HG03571 (cell line): Measurements from ENCODE around the gene MED13L.

Experiments used
- ATAC-seq: cut with Tn5 transposase; IDR thresholded peaks from one replicate; pipeline ENCODE4 v1.9.1; 2021; ENCODE audit not compliant: unreplicated experiment

MED13L gene

GRCh38 chr12:116216022-116216756, 61.3 kb downstream of the MED13L start:
- ATAC-seq, result no peak

- ATAC-seq, result no peak
These were observed 62.5 kb downstream of the MED13L start for GRCh38 chr12:116215023-116215422.

GRCh38 chr12:116213885-116214527, 63.5 kb downstream of the MED13L start:
- ATAC-seq, result no peak

- no peak for ATAC-seq
These were observed 64.5 kb downstream of the MED13L start for GRCh38 chr12:116213014-116213413.

DNA sequence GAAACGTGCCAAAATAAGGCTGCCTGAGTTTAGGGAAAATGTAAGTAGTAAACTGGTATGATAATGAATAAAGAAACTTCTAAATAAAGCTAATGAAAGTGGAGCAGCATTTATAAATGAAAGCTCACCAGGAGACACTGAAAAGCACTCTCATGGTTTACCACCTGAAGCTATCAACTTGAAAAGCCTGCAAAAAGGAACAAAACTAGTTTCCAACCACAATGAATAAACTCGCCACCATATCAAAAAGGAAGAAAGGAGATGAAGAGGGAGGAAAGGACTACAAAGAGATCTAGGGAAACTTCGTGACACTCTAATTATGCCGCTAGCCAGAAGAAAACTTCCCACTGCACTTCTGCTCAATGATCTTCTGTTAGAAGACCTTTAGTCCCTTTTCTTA, 66.7 kb downstream of the MED13L start:
- no peak for ATAC-seq

DNA sequence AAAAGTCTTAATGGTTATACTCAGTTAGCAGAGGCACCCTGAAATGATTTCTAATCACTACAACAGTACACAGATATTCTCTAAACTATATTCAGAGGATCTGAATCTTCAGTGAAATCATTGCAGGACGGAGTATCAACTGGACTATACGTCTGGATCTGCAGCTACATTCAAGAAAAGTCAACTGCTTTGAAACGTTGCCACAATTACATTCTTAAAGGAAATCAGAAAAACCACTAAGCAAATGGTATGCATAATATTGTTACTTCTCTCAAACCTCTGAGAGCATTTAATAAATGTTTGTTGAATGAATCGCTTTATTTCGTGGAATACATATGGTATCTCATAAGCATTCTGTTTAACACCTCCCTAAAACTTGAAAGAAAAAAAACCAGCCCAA, 67.4 kb downstream of the MED13L start:
- no peak for ATAC-seq

DNA sequence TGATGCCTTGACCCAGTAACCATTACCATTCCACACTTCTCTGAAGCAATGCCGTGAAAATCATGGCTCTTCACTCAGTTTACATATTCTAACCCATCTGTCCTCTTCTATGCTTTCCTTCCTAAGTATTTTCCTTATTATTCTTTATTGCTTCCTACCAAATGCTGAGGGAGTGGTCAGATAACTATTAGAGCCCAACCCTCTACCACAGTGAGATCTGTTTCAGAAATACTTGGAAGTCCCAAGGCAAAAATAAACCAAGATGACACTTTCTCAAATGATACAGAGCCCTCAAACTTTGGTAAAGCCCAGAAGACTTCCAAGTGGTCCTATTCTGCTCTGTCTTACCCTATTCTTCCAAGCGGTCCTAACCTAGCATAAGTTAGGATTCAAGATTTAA, 68.0 kb downstream of the MED13L start:
- no peak for ATAC-seq

- no peak for ATAC-seq
These were observed 70.2 kb downstream of the MED13L start for GRCh38 chr12:116207274-116207673.

DNA sequence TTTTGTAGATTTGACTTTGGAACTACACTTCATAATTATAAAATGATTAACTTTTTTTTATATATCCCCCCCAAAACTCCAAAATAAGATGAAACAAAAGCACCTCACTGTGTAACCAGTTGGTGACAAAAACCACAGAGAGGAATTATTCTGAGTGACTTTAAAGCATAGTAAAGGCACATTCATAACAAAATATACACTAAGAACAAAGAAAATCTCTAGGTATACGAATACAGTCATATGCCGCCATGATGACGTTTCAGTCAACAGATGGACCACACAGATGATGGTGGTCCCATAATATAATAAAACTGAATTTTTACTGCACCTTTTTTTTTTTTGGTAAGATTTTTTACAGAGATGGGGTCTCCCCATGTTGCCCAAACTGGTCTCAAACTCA, 70.7 kb downstream of the MED13L start:
- ATAC-seq, result no peak

GRCh38 chr12:116204785-116205184, 72.7 kb downstream of the MED13L start:
- ATAC-seq, result no peak

DNA sequence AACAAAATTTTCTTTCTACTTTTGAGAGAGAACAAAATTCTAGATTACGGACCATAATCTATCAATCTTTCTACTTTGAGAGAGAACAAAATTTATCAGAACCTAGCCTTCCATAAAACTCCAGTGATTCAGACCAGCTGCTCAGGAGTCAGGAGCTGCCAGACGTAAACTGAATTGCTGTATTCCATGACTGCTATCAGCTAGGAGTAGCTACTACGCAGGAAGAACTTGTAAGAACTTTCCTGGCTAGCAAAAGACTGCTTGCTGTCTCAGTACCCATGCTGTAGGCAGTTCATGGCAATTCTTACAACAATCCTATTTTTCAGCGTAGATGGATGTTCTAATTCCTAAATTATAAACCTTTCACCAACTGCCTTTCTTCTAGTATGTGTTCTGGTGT, 73.3 kb downstream of the MED13L start:
- no peak for ATAC-seq

DNA sequence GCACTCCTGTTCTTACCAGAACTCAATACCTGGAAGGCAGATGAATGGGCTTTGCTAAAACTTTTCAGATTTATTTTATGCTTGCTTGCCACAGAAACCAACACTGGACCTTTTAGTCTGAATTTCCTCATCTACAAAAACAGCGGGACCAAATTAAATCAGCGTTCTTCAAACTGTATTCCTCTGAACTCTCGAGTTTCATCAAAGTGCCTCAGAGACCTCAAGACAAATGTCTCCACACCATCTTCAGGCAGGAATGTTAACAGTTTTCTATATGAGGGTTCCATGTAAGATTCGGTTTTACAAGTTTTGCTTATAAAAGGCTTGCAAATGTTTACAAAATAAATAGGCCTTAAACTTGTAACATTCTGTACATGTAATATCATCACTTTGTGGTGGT, 74.6 kb downstream of the MED13L start:
- no peak for ATAC-seq

GRCh38 chr12:116202433-116202832, 75.1 kb downstream of the MED13L start:
- ATAC-seq, result no peak

GRCh38 chr12:116201908-116202307, 75.6 kb downstream of the MED13L start:
- ATAC-seq, result no peak

DNA sequence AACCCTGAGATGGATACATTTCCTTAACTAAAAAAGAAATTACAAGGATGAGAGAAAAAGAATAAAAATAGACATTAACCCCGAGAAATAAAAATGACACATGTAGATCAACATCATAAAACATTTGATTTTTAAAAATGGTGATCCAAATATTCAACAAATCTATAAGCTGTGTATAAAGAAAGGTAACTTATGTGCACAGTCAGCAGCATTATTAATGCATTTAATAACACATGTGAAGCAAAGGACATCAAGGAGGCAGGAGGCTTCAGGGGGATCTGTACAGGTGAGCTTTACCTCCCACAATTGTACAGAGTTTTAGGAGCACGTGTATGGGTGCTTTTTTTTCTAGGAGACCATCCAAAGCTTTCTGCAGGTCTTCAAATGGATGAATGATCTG, 76.1 kb downstream of the MED13L start:
- ATAC-seq, result no peak

DNA sequence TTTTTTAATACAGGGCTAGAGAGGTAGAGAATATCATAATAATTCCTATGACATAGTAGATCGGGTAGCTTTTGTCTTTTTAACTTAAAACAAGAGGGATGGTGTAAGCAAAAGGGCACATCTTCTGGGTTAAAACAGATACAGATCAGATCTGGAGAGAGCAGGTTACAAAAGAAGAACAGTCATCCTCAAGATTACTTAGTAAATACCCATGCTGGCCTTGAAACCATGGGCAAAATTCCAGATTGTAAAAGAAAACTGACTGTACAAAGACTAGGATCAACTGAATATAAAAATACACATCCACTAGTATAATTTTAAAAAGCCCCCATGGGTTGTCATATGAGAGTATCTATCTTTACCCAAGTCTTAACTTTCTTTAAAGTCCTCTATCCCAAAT, 76.7 kb downstream of the MED13L start:
- no peak for ATAC-seq

DNA sequence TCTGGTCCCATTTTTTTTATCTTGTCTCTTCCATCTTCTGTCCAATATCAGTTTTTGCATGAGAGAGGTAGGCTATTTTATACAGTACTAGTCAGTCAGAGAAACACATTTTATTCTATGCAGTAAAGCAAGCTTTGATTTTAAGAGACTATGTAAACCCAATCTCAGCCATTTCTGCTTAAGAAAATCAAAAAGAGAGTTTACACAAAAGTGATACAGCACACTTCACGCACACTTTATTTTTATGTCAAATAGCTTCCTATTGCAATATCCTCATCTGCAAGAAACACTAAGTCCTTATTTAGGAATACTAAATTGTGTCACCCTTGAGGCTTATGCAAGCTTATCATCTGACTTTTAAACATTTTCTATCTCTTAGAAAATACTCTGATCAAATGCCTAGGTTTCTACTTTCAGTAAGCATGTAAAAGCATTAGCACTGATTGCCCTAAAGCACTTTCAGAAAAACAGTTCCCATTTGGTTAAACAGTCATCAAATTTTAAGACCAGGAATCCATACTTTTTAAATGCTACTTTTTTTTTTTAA, 78.3 kb downstream of the MED13L start:
- no peak for ATAC-seq

- no peak for ATAC-seq
These were observed 80.5 kb downstream of the MED13L start for GRCh38 chr12:116196752-116197718.

DNA sequence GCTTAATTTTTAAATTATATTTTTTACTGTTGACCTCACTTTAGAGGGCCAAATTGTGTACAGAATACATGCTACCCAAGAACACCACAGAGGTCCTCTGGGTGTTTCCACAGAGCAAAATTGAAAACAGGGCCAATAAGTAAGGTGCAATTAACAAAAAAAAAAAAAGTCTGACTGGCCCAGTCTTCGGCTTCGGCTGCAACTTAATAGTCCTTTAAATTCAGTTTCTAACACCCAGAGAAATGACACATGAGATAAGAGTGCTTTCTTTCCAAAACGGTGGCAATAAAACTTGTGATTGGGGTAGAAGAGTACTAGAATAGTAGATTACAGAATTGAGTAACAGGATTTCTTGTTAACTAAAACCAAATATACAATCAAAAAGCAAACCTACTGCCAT, 81.3 kb downstream of the MED13L start:
- no peak for ATAC-seq

- ATAC-seq, result peak; percentile 76
These were observed 82.5 kb downstream of the MED13L start for GRCh38 chr12:116194935-116195431.

DNA sequence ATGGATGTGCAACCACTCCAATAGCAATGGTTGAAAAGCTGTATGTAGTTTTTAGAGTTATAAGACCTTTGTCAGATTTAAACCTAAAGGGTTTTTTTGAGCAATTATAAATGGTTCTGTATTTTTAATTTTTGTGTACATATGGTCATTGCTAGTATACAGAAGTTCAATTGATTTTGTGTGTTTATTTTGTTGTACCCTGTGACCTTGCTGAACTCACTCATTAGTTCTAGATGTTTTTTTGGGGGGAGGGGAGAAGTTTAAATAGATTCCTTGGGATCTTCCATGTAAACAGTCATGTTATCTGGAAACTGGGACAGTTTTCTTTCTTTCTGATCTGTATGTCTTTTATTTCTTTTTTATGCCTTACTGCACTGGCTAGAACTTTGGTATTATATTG, 87.8 kb downstream of the MED13L start:
- ATAC-seq, result no peak
